BJ (cell line): ENCODE results near the gene ALK. TPM values are rescaled to one million over a fixed set of nuclear protein-coding genes. Genes with fewer than 3 reads are reported as not detected.

Source experiments
- CTCF ChIA-PET: fragments of 350-600 bp; formaldehyde crosslinking; extraction: SDS; loops from one replicate; lab custom pipeline; 2021; ENCODE audit warnings: antibody characterized with exemption, inconsistent platforms; lab: Yijun Ruan, JAX
- POLR2A ChIA-PET: fragments of 300-600 bp; sonication (Branson Sonifier 250); formaldehyde crosslinking; extraction: SDS; loops from one replicate; lab custom pipeline; 2021; ENCODE audit warnings: antibody characterized with exemption; lab: Charles Lee
- DNase-seq: peaks from one replicate; pipeline ENCODE4 v3.0.0-alpha.2; 2011; ENCODE audit warnings: low read depth
- H3K27me3 ChIP-seq: 2 replicates; pipeline ENCODE4 v1.6.0; 2011; ENCODE audit warnings: low read length; ENCODE audit not compliant: control insufficient read depth, insufficient read depth
- H3K36me3 ChIP-seq: 2 replicates; pipeline ENCODE4 v1.5.1; 2011; ENCODE audit warnings: low read length; ENCODE audit not compliant: control insufficient read depth, insufficient read depth
- H3K4me3 ChIP-seq: 2 replicates; pipeline ENCODE4 v1.5.1; 2011; ENCODE audit warnings: low read depth, mild to moderate bottlenecking, control low read depth, low read length
- CTCF ChIP-seq: IDR thresholded peaks from 2 replicates; pipeline ENCODE4 v1.5.1; 2011; ENCODE audit warnings: low read depth, mild to moderate bottlenecking, control low read depth, inconsistent platforms, low read length, moderate library complexity; ENCODE audit not compliant: insufficient read depth
- polyA plus RNA-seq: library from polyadenylated mRNA; depleted of rRNA; stranded (reverse); fragments of >200 nt; gene quantifications from 2 replicates; pipeline ENCODE4 v1.2.3, GENCODE V29; 2011

Gene ALK
- polyA plus RNA-seq, 1 experiment = not detected

GRCh38 chr2:29786361-29786760, 135.0 kb downstream of the ALK start:
- ChIA-PET POLR2A (no interaction called here), CTCF (no interaction called here)
- no peak for DNase-seq

GRCh38 chr2:29783666-29784065, 137.7 kb downstream of the ALK start:
- Histone ChIP-seq H3K4me3 (no peak overlapping the region), H3K27me3 (no peaks in the 10 kb centered on the region)

More at GRCh38 chr2:29786361-29786760, 135.0 kb downstream of the ALK start:
- no peak for TF ChIP-seq CTCF
- no peaks in the 10 kb centered on the region for H3K36me3 ChIP-seq
- H3K27me3 ChIP-seq = no peaks in the 10 kb centered on the region
- no peak overlapping the region for H3K4me3 ChIP-seq

GRCh38 chr2:29782549-29783458, 138.6 kb downstream of the ALK start:
- no peaks in the 10 kb centered on the region for H3K27me3 ChIP-seq
- no peak overlapping the region for H3K4me3 ChIP-seq
- ChIA-PET POLR2A (no interaction called here), CTCF (interaction anchor here (1.8 kb wide), 1 partner anchor 474 kb away, joined by 4 read pairs; no protein-coding TSS in a partner anchor)
- TF ChIP-seq CTCF = no peak
- H3K36me3 ChIP-seq = no peaks in the 10 kb centered on the region
- DNase-seq = no peak

More at GRCh38 chr2:29783666-29784065, 137.7 kb downstream of the ALK start:
- no peaks in the 10 kb centered on the region for H3K36me3 ChIP-seq
- no peak for TF ChIP-seq CTCF
- DNase-seq = no peak
- ChIA-PET CTCF (interaction anchor here (1.8 kb wide), 1 partner anchor 475 kb away, joined by 4 read pairs; no protein-coding TSS in a partner anchor), POLR2A (no interaction called here)

- CTCF ChIA-PET = no interaction called here
- Histone ChIP-seq H3K4me3 (no peak overlapping the region), H3K27me3 (no peaks in the 10 kb centered on the region), H3K36me3 (no peaks in the 10 kb centered on the region)
- no peak for TF ChIP-seq CTCF
- POLR2A ChIA-PET = no interaction called here
- no peak for DNase-seq
Measured at GRCh38 chr2:29782087-29782486, 139.3 kb downstream of the ALK start.

- Histone ChIP-seq H3K36me3 (no peaks in the 10 kb centered on the region), H3K4me3 (no peak overlapping the region), H3K27me3 (no peaks in the 10 kb centered on the region)
- ChIA-PET POLR2A (no interaction called here), CTCF (no interaction called here)
- TF ChIP-seq CTCF = no peak
- no peak for DNase-seq
Measured at GRCh38 chr2:29780906-29781305, 140.5 kb downstream of the ALK start.
